Panc1 (cell line): ENCODE results near the gene CACNA2D3. TPM values are rescaled to one million over a fixed set of nuclear protein-coding genes. Genes with fewer than 3 reads are reported as not detected.

Experiments used
- ATAC-seq: fragments of 200-7000 bp; cut with Tn5 transposase; 2 replicates; pipeline ENCODE4 v1.9.1; 2020; ENCODE audit warnings: mild to moderate bottlenecking, moderate library complexity
- BruUV-seq: library from RNA; stranded (reverse); fragments of 400-500 nt; replicated peaks from 2 replicates; lab custom pipeline; 2021; lab: Mats Ljungman, UMichigan
- CTCF ChIA-PET: fragments of 300-600 bp; sonication (Branson Sonifier 250); formaldehyde crosslinking; loops from one replicate; lab custom pipeline; 2022; ENCODE audit warnings: antibody characterized with exemption; lab: Charles Lee
- POLR2A ChIA-PET: fragments of 300-600 bp; sonication (Branson Sonifier 250); formaldehyde crosslinking; loops from one replicate; lab custom pipeline; 2022; ENCODE audit warnings: antibody characterized with exemption; lab: Charles Lee
- DNase-seq: peaks from one replicate; pipeline ENCODE4 v3.0.0-alpha.2; 2010; ENCODE audit warnings: low read depth, low spot score
- H3K27ac ChIP-seq: 2 replicates; pipeline ENCODE4 v1.5.1; 2011; ENCODE audit warnings: mild to moderate bottlenecking, low read length, inconsistent platforms
- H3K27me3 ChIP-seq: fragments of 200-500 bp; sonication (Bioruptor generic); 2 replicates; pipeline ENCODE4 v1.6.0; 2014; ENCODE audit warnings: low read length, inconsistent platforms; ENCODE audit not compliant: control insufficient read depth, insufficient read depth
- H3K36me3 ChIP-seq: fragments of 200-500 bp; sonication (Bioruptor generic); 2 replicates; pipeline ENCODE4 v1.5.1; 2014; ENCODE audit warnings: inconsistent platforms, mild to moderate bottlenecking, low read length, moderate library complexity; ENCODE audit not compliant: control insufficient read depth, insufficient read depth
- H3K4me1 ChIP-seq: 2 replicates; pipeline ENCODE4 v1.5.1; 2011; ENCODE audit warnings: inconsistent platforms, mild to moderate bottlenecking, low read length, moderate library complexity; ENCODE audit not compliant: control insufficient read depth, insufficient read depth
- H3K4me3 ChIP-seq, 2 experiments: 2 replicates each; pipeline ENCODE4 v1.5.1; 2011 to 2012; ENCODE audit warnings: low read depth in 2 of 2, low read length in 2 of 2, mild to moderate bottlenecking in 2 of 2, inconsistent platforms in 1 of 2, moderate library complexity in 1 of 2
- H3K9me3 ChIP-seq: fragments of 200-500 bp; sonication (Bioruptor generic); 2 replicates; pipeline ENCODE4 v1.5.1; 2014; ENCODE audit warnings: low read depth, mild to moderate bottlenecking, inconsistent platforms, low read length, moderate library complexity; ENCODE audit not compliant: control insufficient read depth, insufficient read depth
- POLR2AphosphoS5 ChIP-seq: IDR thresholded peaks from 2 replicates; pipeline ENCODE4 v1.6.1; 2012; ENCODE audit warnings: mild to moderate bottlenecking, low read depth, low read length, moderate library complexity
- SIN3A ChIP-seq: IDR thresholded peaks from 2 replicates; pipeline ENCODE4 v1.6.1; 2012; ENCODE audit warnings: low read depth, mild to moderate bottlenecking, low read length, moderate library complexity, borderline replicate concordance; ENCODE audit not compliant: insufficient read depth
- TCF7L2 ChIP-seq: IDR thresholded peaks from 2 replicates; pipeline ENCODE4 v1.6.1; 2011; ENCODE audit warnings: mild to moderate bottlenecking, low read depth, low read length, inconsistent platforms
- in situ Hi-C: cut with HindIII; loops from 2 replicates; pipeline ENCODE4 v1.10.0; 2016; ENCODE audit warnings: low sequenced_read_pairs, low pct_unique_long_range_greater_than_20kb
- intact Hi-C: fragments of 100-400 bp; cut with micrococcal nuclease; formaldehyde crosslinking; loops from one replicate; pipeline ENCODE4 v1.10.0; 2022; ENCODE audit not compliant: unreplicated experiment
- total RNA-seq: library from RNA; stranded (reverse); gene quantifications from one replicate; pipeline ENCODE4 v1.2.1, GENCODE V29; 2021; ENCODE audit not compliant: unreplicated experiment
- TF ChIP-seq, protein P1 (sequence below): fragments of 450-650 bp; IDR thresholded peaks from 2 replicates; pipeline ENCODE4 v1.5.1; 2017; ENCODE audit warnings: mild to moderate bottlenecking
- TF ChIP-seq, protein P2 (sequence below), 2 experiments: IDR thresholded peaks; 2 replicates each; pipeline ENCODE4 v1.6.1; 2011 to 2012; ENCODE audit warnings: low read depth in 2 of 2, control low read depth in 1 of 2, low read length in 1 of 2, mild to moderate bottlenecking in 1 of 2, moderate library complexity in 1 of 2; ENCODE audit not compliant: insufficient read depth in 1 of 2

Gene CACNA2D3
- total RNA-seq, 1 experiment from 2014 or later: 0.41 TPM

- no TSS peak for BruUV-seq
- Histone ChIP-seq H3K27ac (no peak overlapping the region), H3K4me3 (no peak overlapping the region), H3K4me1 (no peaks in the 10 kb centered on the region), H3K9me3 (no peaks in the 10 kb centered on the region), H3K27me3 (no peaks in the 10 kb centered on the region), H3K36me3 (no peaks in the 10 kb centered on the region)
- CTCF ChIA-PET: no interaction called here
- intact Hi-C loops (no loop called here), in situ Hi-C loops (no loop called here)
- ATAC-seq (no peak), DNase-seq (no peak)
- POLR2A ChIA-PET: no interaction called here
- TF ChIP-seq, protein P1, sequence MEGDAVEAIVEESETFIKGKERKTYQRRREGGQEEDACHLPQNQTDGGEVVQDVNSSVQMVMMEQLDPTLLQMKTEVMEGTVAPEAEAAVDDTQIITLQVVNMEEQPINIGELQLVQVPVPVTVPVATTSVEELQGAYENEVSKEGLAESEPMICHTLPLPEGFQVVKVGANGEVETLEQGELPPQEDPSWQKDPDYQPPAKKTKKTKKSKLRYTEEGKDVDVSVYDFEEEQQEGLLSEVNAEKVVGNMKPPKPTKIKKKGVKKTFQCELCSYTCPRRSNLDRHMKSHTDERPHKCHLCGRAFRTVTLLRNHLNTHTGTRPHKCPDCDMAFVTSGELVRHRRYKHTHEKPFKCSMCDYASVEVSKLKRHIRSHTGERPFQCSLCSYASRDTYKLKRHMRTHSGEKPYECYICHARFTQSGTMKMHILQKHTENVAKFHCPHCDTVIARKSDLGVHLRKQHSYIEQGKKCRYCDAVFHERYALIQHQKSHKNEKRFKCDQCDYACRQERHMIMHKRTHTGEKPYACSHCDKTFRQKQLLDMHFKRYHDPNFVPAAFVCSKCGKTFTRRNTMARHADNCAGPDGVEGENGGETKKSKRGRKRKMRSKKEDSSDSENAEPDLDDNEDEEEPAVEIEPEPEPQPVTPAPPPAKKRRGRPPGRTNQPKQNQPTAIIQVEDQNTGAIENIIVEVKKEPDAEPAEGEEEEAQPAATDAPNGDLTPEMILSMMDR: no peak
- TF ChIP-seq SIN3A (no peak), POLR2AphosphoS5 (no peak), TCF7L2 (no peak)
- TF ChIP-seq, protein P2, sequence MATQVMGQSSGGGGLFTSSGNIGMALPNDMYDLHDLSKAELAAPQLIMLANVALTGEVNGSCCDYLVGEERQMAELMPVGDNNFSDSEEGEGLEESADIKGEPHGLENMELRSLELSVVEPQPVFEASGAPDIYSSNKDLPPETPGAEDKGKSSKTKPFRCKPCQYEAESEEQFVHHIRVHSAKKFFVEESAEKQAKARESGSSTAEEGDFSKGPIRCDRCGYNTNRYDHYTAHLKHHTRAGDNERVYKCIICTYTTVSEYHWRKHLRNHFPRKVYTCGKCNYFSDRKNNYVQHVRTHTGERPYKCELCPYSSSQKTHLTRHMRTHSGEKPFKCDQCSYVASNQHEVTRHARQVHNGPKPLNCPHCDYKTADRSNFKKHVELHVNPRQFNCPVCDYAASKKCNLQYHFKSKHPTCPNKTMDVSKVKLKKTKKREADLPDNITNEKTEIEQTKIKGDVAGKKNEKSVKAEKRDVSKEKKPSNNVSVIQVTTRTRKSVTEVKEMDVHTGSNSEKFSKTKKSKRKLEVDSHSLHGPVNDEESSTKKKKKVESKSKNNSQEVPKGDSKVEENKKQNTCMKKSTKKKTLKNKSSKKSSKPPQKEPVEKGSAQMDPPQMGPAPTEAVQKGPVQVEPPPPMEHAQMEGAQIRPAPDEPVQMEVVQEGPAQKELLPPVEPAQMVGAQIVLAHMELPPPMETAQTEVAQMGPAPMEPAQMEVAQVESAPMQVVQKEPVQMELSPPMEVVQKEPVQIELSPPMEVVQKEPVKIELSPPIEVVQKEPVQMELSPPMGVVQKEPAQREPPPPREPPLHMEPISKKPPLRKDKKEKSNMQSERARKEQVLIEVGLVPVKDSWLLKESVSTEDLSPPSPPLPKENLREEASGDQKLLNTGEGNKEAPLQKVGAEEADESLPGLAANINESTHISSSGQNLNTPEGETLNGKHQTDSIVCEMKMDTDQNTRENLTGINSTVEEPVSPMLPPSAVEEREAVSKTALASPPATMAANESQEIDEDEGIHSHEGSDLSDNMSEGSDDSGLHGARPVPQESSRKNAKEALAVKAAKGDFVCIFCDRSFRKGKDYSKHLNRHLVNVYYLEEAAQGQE (IDR thresholded peaks at IDR 0.05; ENCODE audit: insufficient read depth in 1 of 2, low read depth in 2 of 2, low read length in 1 of 2): no peak
These were observed 231.2 kb downstream of the CACNA2D3 start for GRCh38 chr3:54353546-54353945.

- in situ Hi-C loops: no loop called here
- TF ChIP-seq POLR2AphosphoS5: no peak
- TF ChIP-seq TCF7L2: no peak
- no peak for TF ChIP-seq SIN3A
- TF ChIP-seq, protein P1: no peak
- TF ChIP-seq, protein P2 (IDR thresholded peaks at IDR 0.05; ENCODE audit: insufficient read depth in 1 of 2, low read depth in 2 of 2, low read length in 1 of 2): no peak
- H3K4me3 ChIP-seq: no peak overlapping the region
- H3K9me3 ChIP-seq: no peaks in the 10 kb centered on the region
- no TSS peak for BruUV-seq
- intact Hi-C loops: no loop called here
- ChIA-PET POLR2A (no interaction called here), CTCF (no interaction called here)
- DNase-seq (no peak), ATAC-seq (no peak)
- H3K4me1 ChIP-seq: no peaks in the 10 kb centered on the region
- H3K27me3 ChIP-seq: no peaks in the 10 kb centered on the region
- H3K36me3 ChIP-seq: no peaks in the 10 kb centered on the region
- H3K27ac ChIP-seq: no peak overlapping the region
These were observed 231.6 kb downstream of the CACNA2D3 start for GRCh38 chr3:54353946-54354345.
